Caco-2 (cell line): ENCODE data around the gene GPC1. TPM values are rescaled to one million over a fixed set of nuclear protein-coding genes. Genes with fewer than 3 reads are reported as not detected.

ENCODE experiments used
- BruUV-seq: library from RNA; stranded (reverse); fragments of 400-500 nt; replicated peaks from 2 replicates; lab custom pipeline; 2021; lab: Mats Ljungman, UMichigan
- CTCF ChIA-PET: fragments of 300-600 bp; sonication (Branson Sonifier 250); formaldehyde crosslinking; loops from one replicate; lab custom pipeline; 2022; ENCODE audit warnings: antibody characterized with exemption; lab: Charles Lee
- POLR2A ChIA-PET: fragments of 300-600 bp; sonication (Branson Sonifier 250); formaldehyde crosslinking; loops from one replicate; lab custom pipeline; 2022; ENCODE audit warnings: antibody characterized with exemption; lab: Charles Lee
- DNase-seq, 2 experiments: peaks; one replicate each; pipeline versions ENCODE4 v3.0.0 to v3.0.0-alpha.2; 2020 to 2022
- H3K27me3 ChIP-seq: replicated peaks from 2 replicates; pipeline ENCODE4 v1.6.0; 2011; ENCODE audit warnings: low read length; ENCODE audit not compliant: control insufficient read depth, insufficient read depth
- H3K36me3 ChIP-seq: 2 replicates; pipeline ENCODE4 v1.5.1; 2011; ENCODE audit warnings: low read length; ENCODE audit not compliant: control insufficient read depth, insufficient read depth
- H3K4me1 ChIP-seq: fragments of 250-450 bp; sonication (Bioruptor Pico); 2 replicates; pipeline ENCODE4 v1.5.1; 2020; ENCODE audit warnings: mild to moderate bottlenecking
- H3K4me3 ChIP-seq: 2 replicates; pipeline ENCODE4 v1.5.1; 2011; ENCODE audit warnings: low read depth, mild to moderate bottlenecking, control low read depth, low read length
- H3K9me3 ChIP-seq: fragments of 250-450 bp; sonication (Bioruptor Pico); 2 replicates; pipeline ENCODE4 v1.5.1; 2020; ENCODE audit warnings: mild to moderate bottlenecking, moderate library complexity
- H3K27ac Mint-ChIP-seq: one replicate; pipeline ENCODE4 v1.8.0; 2022; ENCODE audit warnings: mixed read lengths; ENCODE audit not compliant: unreplicated experiment
- H3K27me3 Mint-ChIP-seq: one replicate; pipeline ENCODE4 v1.8.0; 2022; ENCODE audit warnings: mixed read lengths; ENCODE audit not compliant: insufficient read depth, unreplicated experiment
- H3K36me3 Mint-ChIP-seq: one replicate; pipeline ENCODE4 v1.8.0; 2022; ENCODE audit warnings: mild to moderate bottlenecking, mixed read lengths; ENCODE audit not compliant: insufficient read depth, unreplicated experiment
- H3K4me1 Mint-ChIP-seq: one replicate; pipeline ENCODE4 v1.8.0; 2022; ENCODE audit warnings: low read depth, mixed read lengths; ENCODE audit not compliant: unreplicated experiment
- H3K4me3 Mint-ChIP-seq: one replicate; pipeline ENCODE4 v1.8.0; 2022; ENCODE audit warnings: mild to moderate bottlenecking, moderate library complexity, mixed read lengths; ENCODE audit not compliant: unreplicated experiment
- H3K9me3 Mint-ChIP-seq: one replicate; pipeline ENCODE4 v1.8.0; 2022; ENCODE audit warnings: mixed read lengths; ENCODE audit not compliant: unreplicated experiment
- intact Hi-C: fragments of 100-400 bp; cut with micrococcal nuclease; formaldehyde crosslinking; loops from one replicate; pipeline ENCODE4 v1.10.0; 2022; ENCODE audit not compliant: unreplicated experiment
- total RNA-seq: library from RNA; stranded (reverse); gene quantifications from 2 replicates; pipeline ENCODE4 v1.2.3, GENCODE V29; 2022
- TF ChIP-seq, protein P1 (sequence below), 2 experiments: fragments of 200-600 bp in 1 of 2; IDR thresholded peaks; 1 replicate in 1 of 2; 2 replicates in 1 of 2; pipeline versions ENCODE4 v1.5.1 to v1.8.0; 2011 to 2022; ENCODE audit warnings: antibody characterized with exemption in 1 of 2, control low read depth in 1 of 2, inconsistent platforms in 1 of 2, low read depth in 1 of 2, low read length in 1 of 2, mild to moderate bottlenecking in 1 of 2, moderate library complexity in 1 of 2; ENCODE audit not compliant: insufficient read depth in 1 of 2, severe bottlenecking in 1 of 2, unreplicated experiment in 1 of 2

GPC1 gene
- total RNA-seq, 1 experiment from 2014 or later, result 45.2 TPM

DNA sequence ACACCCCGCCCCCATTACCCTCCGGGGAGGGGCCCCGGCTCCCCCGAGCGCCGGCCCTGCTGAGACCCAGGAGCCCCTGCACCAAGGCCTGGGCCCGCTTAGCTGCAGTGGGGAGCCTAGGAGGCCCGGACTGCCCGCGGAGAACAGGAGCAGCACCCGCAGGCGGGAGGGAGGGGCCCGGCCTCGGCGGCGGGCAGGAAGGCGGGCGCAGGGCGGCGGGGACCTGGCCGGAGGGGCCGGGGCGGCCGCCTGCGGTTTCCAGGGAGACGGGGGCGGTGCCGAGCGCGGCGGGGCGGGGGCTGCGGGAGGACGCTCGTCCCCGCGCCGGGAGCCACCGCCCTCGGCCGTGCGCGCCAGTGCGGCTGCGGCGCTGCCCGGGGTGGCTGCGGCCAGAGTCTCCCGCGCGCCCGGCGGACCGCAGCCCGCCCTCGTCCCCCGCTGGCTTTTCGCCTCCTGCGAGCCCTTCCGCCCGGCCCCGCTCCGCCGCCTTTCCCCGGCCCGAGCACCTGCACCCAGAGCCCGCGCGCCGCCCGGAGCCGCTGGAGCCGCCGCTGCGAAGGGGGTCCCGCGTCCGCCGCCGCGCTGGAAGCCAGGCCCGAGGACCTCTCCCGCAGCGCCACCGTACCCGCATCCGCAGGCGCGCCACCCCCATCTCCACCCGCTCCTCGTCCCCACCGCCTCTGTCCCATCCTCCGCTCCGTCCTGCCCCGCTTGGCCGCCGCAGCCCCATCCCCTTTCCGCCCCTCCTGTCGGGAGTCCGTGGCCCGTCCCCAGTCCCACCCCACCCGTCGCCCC, 17.2 kb downstream of the GPC1 start:
- POLR2A ChIA-PET, result no interaction called here

DNA sequence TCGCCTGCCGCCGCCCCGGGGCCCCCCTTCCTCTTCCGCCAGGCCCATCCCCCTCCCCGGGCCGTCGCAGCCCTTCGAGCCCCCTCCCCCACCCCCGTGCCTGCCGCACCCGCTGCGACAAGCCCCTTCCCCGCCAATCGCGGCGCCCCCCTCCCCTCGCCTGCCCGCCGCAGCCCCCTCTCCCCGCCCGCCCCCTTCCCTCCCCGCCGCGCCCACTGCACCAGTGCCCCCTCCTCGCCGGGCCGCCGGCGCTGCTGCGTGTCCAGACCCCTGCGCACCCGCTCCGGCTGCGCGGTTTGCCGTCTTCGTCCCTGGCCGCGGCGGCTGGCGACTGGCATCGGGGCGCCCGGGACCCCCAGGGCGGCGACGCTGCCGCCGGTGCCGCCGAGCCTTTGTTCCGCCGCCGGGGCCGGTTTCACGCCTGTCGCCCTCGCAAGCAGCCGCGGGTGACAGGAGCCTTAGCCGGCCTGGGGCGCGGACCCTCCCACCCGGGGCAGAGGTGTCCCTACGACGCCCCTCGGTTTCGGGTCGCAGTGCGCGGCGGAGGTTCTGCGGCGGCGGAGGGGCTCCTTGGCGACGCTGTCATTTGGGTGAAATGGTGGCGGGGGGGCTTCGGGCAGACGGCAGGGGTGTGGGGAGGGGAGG, 18.1 kb downstream of the GPC1 start:
- Mint-ChIP-seq H3K27me3 (no peaks in the 10 kb centered on the region), H3K36me3 (peaks cover 14% of the 10 kb centered on the region), H3K4me3 (peak overlapping the region; percentile 11), H3K27ac (no peak overlapping the region), H3K9me3 (no peaks in the 10 kb centered on the region), H3K4me1 (no peaks in the 10 kb centered on the region)
- no peaks in the 10 kb centered on the region for H3K9me3 ChIP-seq
- H3K4me3 ChIP-seq, result no peak overlapping the region
- peaks cover 32% of the 10 kb centered on the region for H3K4me1 ChIP-seq
- intact Hi-C loops, result no loop called here
- POLR2A ChIA-PET, result interaction anchor here (0.6 kb wide), 1 partner anchor 107 kb away, joined by 3 read pairs; the partner anchor contains the start of gene DUSP28
- no peaks in the 10 kb centered on the region for H3K27me3 ChIP-seq
- no peak for DNase-seq
- CTCF ChIA-PET, result no interaction called here
- no TSS peak for BruUV-seq
- no peaks in the 10 kb centered on the region for H3K36me3 ChIP-seq
- TF ChIP-seq, protein P1, sequence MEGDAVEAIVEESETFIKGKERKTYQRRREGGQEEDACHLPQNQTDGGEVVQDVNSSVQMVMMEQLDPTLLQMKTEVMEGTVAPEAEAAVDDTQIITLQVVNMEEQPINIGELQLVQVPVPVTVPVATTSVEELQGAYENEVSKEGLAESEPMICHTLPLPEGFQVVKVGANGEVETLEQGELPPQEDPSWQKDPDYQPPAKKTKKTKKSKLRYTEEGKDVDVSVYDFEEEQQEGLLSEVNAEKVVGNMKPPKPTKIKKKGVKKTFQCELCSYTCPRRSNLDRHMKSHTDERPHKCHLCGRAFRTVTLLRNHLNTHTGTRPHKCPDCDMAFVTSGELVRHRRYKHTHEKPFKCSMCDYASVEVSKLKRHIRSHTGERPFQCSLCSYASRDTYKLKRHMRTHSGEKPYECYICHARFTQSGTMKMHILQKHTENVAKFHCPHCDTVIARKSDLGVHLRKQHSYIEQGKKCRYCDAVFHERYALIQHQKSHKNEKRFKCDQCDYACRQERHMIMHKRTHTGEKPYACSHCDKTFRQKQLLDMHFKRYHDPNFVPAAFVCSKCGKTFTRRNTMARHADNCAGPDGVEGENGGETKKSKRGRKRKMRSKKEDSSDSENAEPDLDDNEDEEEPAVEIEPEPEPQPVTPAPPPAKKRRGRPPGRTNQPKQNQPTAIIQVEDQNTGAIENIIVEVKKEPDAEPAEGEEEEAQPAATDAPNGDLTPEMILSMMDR (IDR thresholded peaks at IDR 0.05; ENCODE audit: insufficient read depth in 1 of 2, low read depth in 1 of 2, low read length in 1 of 2, severe bottlenecking in 1 of 2, unreplicated experiment in 1 of 2), result no peak

More for the DNA sequence above, 17.2 kb downstream of the GPC1 start:
- peak; percentile 62 to 79 for DNase-seq
- H3K4me3 ChIP-seq, result peak overlapping the region; percentile 46
- peak overlapping the region; percentile 62 for H3K4me3 Mint-ChIP-seq
- H3K27me3 Mint-ChIP-seq, result no peaks in the 10 kb centered on the region
- peaks cover 14% of the 10 kb centered on the region for H3K36me3 Mint-ChIP-seq
- CTCF ChIA-PET, result no interaction called here
- peaks cover 23% of the 10 kb centered on the region for H3K4me1 ChIP-seq
- no peak overlapping the region for H3K27ac Mint-ChIP-seq
- TF ChIP-seq, protein P1 (IDR thresholded peaks at IDR 0.05; ENCODE audit: insufficient read depth in 1 of 2, low read depth in 1 of 2, low read length in 1 of 2, severe bottlenecking in 1 of 2, unreplicated experiment in 1 of 2), result no peak
- intact Hi-C loops, result no loop called here
- no TSS peak for BruUV-seq
- H3K9me3 Mint-ChIP-seq, result no peaks in the 10 kb centered on the region
- no peaks in the 10 kb centered on the region for H3K36me3 ChIP-seq
- H3K4me1 Mint-ChIP-seq, result no peaks in the 10 kb centered on the region
- no peaks in the 10 kb centered on the region for H3K9me3 ChIP-seq
- no peaks in the 10 kb centered on the region for H3K27me3 ChIP-seq

DNA sequence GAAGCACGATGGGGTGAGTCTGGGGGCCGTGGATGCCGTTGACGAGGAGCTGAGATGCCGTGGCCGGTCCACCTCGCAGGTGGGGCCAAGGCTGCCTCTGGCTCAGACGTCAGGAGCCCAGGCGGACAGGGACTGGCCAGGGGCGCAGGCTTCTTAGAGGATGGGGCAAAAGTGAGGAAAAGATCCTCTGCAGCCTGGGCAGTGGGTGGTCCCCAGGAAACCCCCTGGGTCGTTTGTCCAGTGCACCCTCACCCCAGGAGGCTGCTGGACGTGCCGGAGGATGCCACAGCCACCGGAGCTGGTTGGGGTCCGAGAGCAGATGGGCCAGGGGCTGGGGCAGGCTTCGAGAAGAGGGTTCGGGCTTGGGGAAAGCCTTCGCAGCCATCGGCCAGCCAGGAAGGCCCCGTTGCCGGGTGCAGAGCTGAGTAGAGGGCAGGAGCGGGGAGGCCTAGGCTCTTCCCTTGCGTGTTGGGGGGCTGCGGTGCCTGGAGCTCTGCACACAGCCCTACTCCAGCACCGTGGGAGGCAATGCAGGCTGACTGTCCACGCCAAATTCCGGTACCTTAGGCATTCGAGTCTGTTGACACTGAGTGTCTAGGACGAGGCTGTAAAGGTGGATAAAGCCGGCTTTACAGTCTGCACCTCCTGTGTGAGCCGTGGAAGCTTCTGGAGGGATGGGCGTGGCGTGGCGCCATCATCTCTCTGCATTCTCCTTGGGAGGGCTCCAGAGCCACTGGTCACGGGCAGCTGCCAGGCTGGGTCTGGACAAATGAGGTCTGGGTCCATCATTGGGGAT, 18.8 kb downstream of the GPC1 start:
- no peaks in the 10 kb centered on the region for H3K36me3 ChIP-seq
- no TSS peak for BruUV-seq
- peak overlapping the region; percentile 45 for H3K4me3 Mint-ChIP-seq
- no peaks in the 10 kb centered on the region for H3K27me3 ChIP-seq
- ChIA-PET CTCF (no interaction called here), POLR2A (interaction anchor here (0.6 kb wide), 1 partner anchor 106 kb away, joined by 3 read pairs; the partner anchor contains the start of gene DUSP28)
- intact Hi-C loops, result no loop called here
- H3K9me3 Mint-ChIP-seq, result no peaks in the 10 kb centered on the region
- peaks cover 14% of the 10 kb centered on the region for H3K36me3 Mint-ChIP-seq
- no peak for DNase-seq
- no peaks in the 10 kb centered on the region for H3K4me1 Mint-ChIP-seq
- no peak overlapping the region for H3K27ac Mint-ChIP-seq
- TF ChIP-seq, protein P1 (IDR thresholded peaks at IDR 0.05; ENCODE audit: insufficient read depth in 1 of 2, low read depth in 1 of 2, low read length in 1 of 2, severe bottlenecking in 1 of 2, unreplicated experiment in 1 of 2), result no peak
- H3K27me3 Mint-ChIP-seq, result no peaks in the 10 kb centered on the region
- peaks cover 38% of the 10 kb centered on the region for H3K4me1 ChIP-seq
- H3K4me3 ChIP-seq, result no peak overlapping the region
- no peaks in the 10 kb centered on the region for H3K9me3 ChIP-seq
